Astrocyte (in vitro differentiated cells and primary cell): ENCODE data around the gene SEC22C.
"Not testable (repeated sequence)": the region's sequence is repeated elsewhere in the genome, so short reads cannot be mapped to it uniquely, and the experiment has no call there.

Experiments
- CTCF ChIP-seq: IDR thresholded peaks from 2 replicates; pipeline ENCODE4 v1.5.1; 2011; ENCODE audit warnings: low read depth, mild to moderate bottlenecking, inconsistent platforms, low read length, moderate library complexity; ENCODE audit not compliant: insufficient read depth
- EZH2 ChIP-seq: IDR thresholded peaks from 2 replicates; pipeline ENCODE4 v1.6.1; 2012; ENCODE audit warnings: mild to moderate bottlenecking, low read length, inconsistent platforms; ENCODE audit not compliant: insufficient read depth

GRCh38 chr3:42597098-42597497 lies 15.3 kb upstream of the SEC22C start:
- not testable (repeated sequence) for TF ChIP-seq CTCF, EZH2
